Activated CD4-positive, alpha-beta T cell treated with anti-CD3 and anti-CD28 coated beads for 24 hours (primary cell): ENCODE measurements around the gene BEND2.

Experiments used
- DNase-seq, 2 donors: peaks; one replicate each; pipeline ENCODE4 v3.0.0-alpha.2; 2020; ENCODE audit warnings: low read depth in 2 of 2

The BEND2 gene

GRCh38 chrX:18146009-18146408, 74.7 kb downstream of the BEND2 start:
- DNase-seq: no peak

DNA sequence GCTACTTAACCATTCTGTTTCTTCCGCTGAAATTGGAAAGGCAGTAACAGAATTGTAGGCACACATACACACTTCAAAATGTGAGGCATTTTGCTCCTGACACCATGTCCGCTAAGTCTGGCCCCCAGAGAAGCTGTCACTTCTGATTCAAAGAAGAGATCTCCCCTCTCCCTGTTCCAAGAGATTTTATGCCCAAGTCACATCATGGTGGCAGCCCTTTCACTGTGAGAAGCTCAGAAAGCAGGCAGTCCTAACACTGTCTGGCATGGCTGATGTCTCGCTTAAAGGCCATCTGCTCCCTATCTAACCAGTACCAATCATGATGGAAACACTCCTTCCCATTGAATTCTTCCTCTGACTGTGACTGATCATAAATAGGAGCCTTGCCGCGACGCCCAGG, 83.9 kb downstream of the BEND2 start:
- DNase-seq: no peak

DNA sequence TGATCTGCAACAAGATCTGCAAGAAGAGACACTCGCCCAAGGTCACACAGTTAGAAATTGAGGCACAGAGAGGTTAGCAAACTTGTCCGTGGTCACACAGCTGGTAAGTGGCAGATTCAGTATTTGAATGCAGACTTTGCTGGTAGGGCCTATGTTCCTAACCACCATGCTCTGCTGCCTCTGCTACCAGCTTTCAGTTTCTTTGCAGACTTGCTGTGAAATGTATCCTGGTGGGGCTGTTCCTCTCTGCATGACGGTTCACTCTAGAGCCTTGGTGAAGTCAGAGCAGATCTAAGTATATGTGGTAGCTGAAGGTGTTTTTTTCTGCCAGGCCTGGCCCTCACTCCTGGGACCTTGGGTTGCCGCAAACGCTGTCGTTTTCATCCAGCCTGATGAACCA, 87.1 kb downstream of the BEND2 start:
- DNase-seq: no peak

DNA sequence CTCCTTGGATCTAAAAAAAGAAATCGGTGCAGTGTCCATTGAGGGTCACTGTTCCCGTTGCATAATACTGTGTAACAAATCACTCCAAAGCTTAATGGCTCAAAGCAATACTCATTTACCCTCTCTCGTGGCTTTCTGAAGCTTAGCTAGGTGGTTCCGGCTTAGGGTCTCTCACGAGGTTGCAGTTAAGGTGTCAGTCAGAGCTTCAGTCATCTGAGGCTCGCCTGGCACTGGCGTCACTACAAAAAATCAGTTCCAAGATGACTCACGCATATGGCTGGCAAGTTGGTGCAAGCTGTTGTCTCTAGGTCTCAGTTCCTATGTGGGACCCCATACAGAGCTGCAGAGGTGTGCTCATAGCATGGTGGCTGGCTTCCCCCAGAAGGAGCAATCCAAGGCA, 91.0 kb downstream of the BEND2 start:
- no peak for DNase-seq

DNA sequence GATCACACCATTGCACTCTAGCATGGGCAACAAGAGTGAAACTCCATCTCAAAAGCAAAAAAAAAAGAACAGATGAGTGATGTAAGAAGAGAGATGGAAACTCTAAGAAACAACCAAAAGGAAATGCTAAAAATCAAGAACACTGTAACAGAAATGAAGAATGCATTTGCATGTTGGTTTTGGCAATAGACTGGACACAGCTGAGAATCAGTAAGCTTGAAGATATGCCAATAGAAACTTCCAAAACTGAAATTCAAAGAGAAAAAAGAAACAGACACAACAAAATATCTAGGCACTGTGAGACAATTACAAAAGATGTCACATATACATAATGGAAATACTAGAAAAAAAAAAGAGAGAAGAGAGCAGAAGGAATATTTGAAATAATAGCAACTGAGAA, 93.7 kb downstream of the BEND2 start:
- DNase-seq: no peak

DNA sequence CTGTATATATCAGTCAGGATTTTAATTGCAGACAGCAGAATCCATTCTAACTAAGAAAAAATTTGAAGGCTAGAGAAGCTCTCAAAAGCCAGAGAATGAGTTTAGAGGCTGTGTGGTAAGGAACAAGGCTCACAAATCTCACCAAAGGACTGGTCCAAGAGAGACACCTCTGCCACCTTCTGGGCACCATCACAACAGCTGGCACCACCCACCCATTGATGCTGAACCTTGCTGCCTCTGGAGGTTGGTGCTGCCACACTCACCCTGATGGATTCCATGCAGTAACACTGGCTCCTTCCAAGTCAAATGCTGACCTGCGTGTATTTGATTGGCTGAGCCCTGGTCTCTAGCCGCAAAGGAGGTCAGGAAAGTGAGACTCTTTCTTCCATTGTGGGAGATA, 100.8 kb downstream of the BEND2 start:
- DNase-seq: no peak
